HG03354 (cell line): Measurements from ENCODE around the gene USP12.
"Not testable (repeated sequence)": the region's sequence is repeated elsewhere in the genome, so short reads cannot be mapped to it uniquely, and the experiment has no call there.

Experiments used
- ATAC-seq: cut with Tn5 transposase; IDR thresholded peaks from one replicate; pipeline ENCODE4 v1.9.1; 2021; ENCODE audit warnings: mild to moderate bottlenecking; ENCODE audit not compliant: unreplicated experiment, poor library complexity, severe bottlenecking

The USP12 gene

GRCh38 chr13:27088619-27089018, 83.0 kb downstream of the USP12 start:
- ATAC-seq, result no peak

- ATAC-seq, result no peak
These were observed 84.9 kb downstream of the USP12 start for GRCh38 chr13:27086599-27087265.

- ATAC-seq, result no peak
These were observed 88.4 kb downstream of the USP12 start for GRCh38 chr13:27083183-27083582.

GRCh38 chr13:27081893-27082679, 89.5 kb downstream of the USP12 start:
- ATAC-seq, result no peak

- ATAC-seq, result no peak
These were observed 91.3 kb downstream of the USP12 start for GRCh38 chr13:27080018-27080948.

GRCh38 chr13:27079421-27079958, 92.1 kb downstream of the USP12 start:
- ATAC-seq, result no peak

GRCh38 chr13:27077451-27077850, 94.2 kb downstream of the USP12 start:
- ATAC-seq, result no peak

- no peak for ATAC-seq
These were observed 95.2 kb downstream of the USP12 start for GRCh38 chr13:27076421-27076820.

GRCh38 chr13:27073186-27073585, 98.4 kb downstream of the USP12 start:
- ATAC-seq, result no peak

- not testable (repeated sequence) for ATAC-seq
These were observed 105.5 kb downstream of the USP12 start for GRCh38 chr13:27066123-27066522.

GRCh38 chr13:27065582-27065981, 106.0 kb downstream of the USP12 start:
- no peak for ATAC-seq

GRCh38 chr13:27064252-27064995, 107.2 kb downstream of the USP12 start:
- no peak for ATAC-seq

GRCh38 chr13:27057817-27058216, 113.8 kb downstream of the USP12 start:
- ATAC-seq, result no peak

- no peak for ATAC-seq
These were observed 116.1 kb downstream of the USP12 start for GRCh38 chr13:27055526-27055925.

GRCh38 chr13:27054760-27055159, 116.9 kb downstream of the USP12 start:
- ATAC-seq, result no peak

GRCh38 chr13:27053902-27054595, 117.6 kb downstream of the USP12 start:
- ATAC-seq, result no peak

- no peak for ATAC-seq
These were observed 118.3 kb downstream of the USP12 start for GRCh38 chr13:27053210-27053884.

GRCh38 chr13:27052551-27053208, 118.9 kb downstream of the USP12 start:
- ATAC-seq, result no peak
